Astrocyte (in vitro differentiated cells and primary cell): ENCODE measurements around the gene CLASRP. TPM values are rescaled to one million over a fixed set of nuclear protein-coding genes. Genes with fewer than 3 reads are reported as not detected.

Experiments
- DNase-seq: peaks from one replicate; pipeline ENCODE4 v3.0.0-alpha.2; 2010; ENCODE audit warnings: low read depth
- FAIRE-seq: peaks from 2 replicates; lab custom pipeline; 2011; peaks lifted over from hg19 to GRCh38; lab: Jason Lieb, UNC
- H2AFZ ChIP-seq: 2 replicates; pipeline ENCODE4 v1.6.0; 2012; ENCODE audit warnings: low read depth, low read length, inconsistent platforms
- H3K27ac ChIP-seq: 2 replicates; pipeline ENCODE4 v1.5.1; 2011; ENCODE audit warnings: low read depth, low read length, inconsistent platforms
- H3K27me3 ChIP-seq: 2 replicates; pipeline ENCODE4 v1.6.0; 2011; ENCODE audit warnings: low read length, inconsistent platforms; ENCODE audit not compliant: insufficient read depth
- H3K36me3 ChIP-seq: 2 replicates; pipeline ENCODE4 v1.5.1; 2011; ENCODE audit warnings: low read length, inconsistent platforms; ENCODE audit not compliant: insufficient read depth
- H3K4me1 ChIP-seq: 2 replicates; pipeline ENCODE4 v1.5.1; 2011; ENCODE audit warnings: low read length, inconsistent platforms; ENCODE audit not compliant: insufficient read depth
- H3K4me2 ChIP-seq: 2 replicates; pipeline ENCODE4 v1.6.0; 2012; ENCODE audit warnings: low read length, inconsistent platforms
- H3K4me3 ChIP-seq: 2 replicates; pipeline ENCODE4 v1.5.1; 2011; ENCODE audit warnings: low read depth, mild to moderate bottlenecking, low read length, inconsistent platforms; ENCODE audit not compliant: insufficient read depth
- H3K79me2 ChIP-seq: 2 replicates; pipeline ENCODE4 v1.6.0; 2012; ENCODE audit warnings: mild to moderate bottlenecking, low read length, inconsistent platforms; ENCODE audit not compliant: insufficient read depth
- H3K9ac ChIP-seq: 2 replicates; pipeline ENCODE4 v1.6.0; 2012; ENCODE audit warnings: mild to moderate bottlenecking, low read length, inconsistent platforms
- H3K9me3 ChIP-seq: 2 replicates; pipeline ENCODE4 v1.5.1; 2012; ENCODE audit warnings: low read depth, mild to moderate bottlenecking, low read length, inconsistent platforms; ENCODE audit not compliant: insufficient read depth
- H4K20me1 ChIP-seq: 2 replicates; pipeline ENCODE4 v1.6.0; 2012; ENCODE audit warnings: low read length, inconsistent platforms; ENCODE audit not compliant: insufficient read depth
- H3K27ac Mint-ChIP-seq: one replicate; pipeline ENCODE4 v1.8.0; 2021; ENCODE audit warnings: mild to moderate bottlenecking, mixed read lengths; ENCODE audit not compliant: unreplicated experiment
- H3K27me3 Mint-ChIP-seq: one replicate; pipeline ENCODE4 v1.8.0; 2021; ENCODE audit warnings: low read depth, mixed read lengths; ENCODE audit not compliant: unreplicated experiment
- H3K36me3 Mint-ChIP-seq: one replicate; pipeline ENCODE4 v1.8.0; 2021; ENCODE audit warnings: low read depth, mixed read lengths; ENCODE audit not compliant: unreplicated experiment
- H3K4me1 Mint-ChIP-seq: one replicate; pipeline ENCODE4 v1.8.0; 2021; ENCODE audit warnings: low read depth, mixed read lengths; ENCODE audit not compliant: unreplicated experiment
- H3K4me3 Mint-ChIP-seq: one replicate; pipeline ENCODE4 v1.8.0; 2021; ENCODE audit warnings: mild to moderate bottlenecking, moderate library complexity, mixed read lengths; ENCODE audit not compliant: unreplicated experiment
- H3K9me3 Mint-ChIP-seq: one replicate; pipeline ENCODE4 v1.8.0; 2021; ENCODE audit warnings: mild to moderate bottlenecking, mixed read lengths; ENCODE audit not compliant: unreplicated experiment
- CTCF ChIP-seq: IDR thresholded peaks from 2 replicates; pipeline ENCODE4 v1.5.1; 2011; ENCODE audit warnings: low read depth, mild to moderate bottlenecking, inconsistent platforms, low read length, moderate library complexity; ENCODE audit not compliant: insufficient read depth
- EZH2 ChIP-seq: IDR thresholded peaks from 2 replicates; pipeline ENCODE4 v1.6.1; 2012; ENCODE audit warnings: mild to moderate bottlenecking, low read length, inconsistent platforms; ENCODE audit not compliant: insufficient read depth
- total RNA-seq: library from RNA; stranded (reverse); gene quantifications from 2 replicates; pipeline ENCODE4 v1.2.1, GENCODE V29; 2021

Gene CLASRP
- total RNA-seq, 1 donor from 2014 or later: 45.5 TPM

- no peaks in the 10 kb centered on the region for H3K27me3 ChIP-seq
- H3K36me3 ChIP-seq: peaks cover 7% of the 10 kb centered on the region
- no peak overlapping the region for H3K27ac ChIP-seq
- H3K9ac ChIP-seq: no peak overlapping the region
- H2AFZ ChIP-seq: no peak overlapping the region
- H3K4me3 Mint-ChIP-seq: no peak overlapping the region
- no peaks in the 10 kb centered on the region for H3K4me1 ChIP-seq
- FAIRE-seq: no peak
- H3K4me2 ChIP-seq: no peak overlapping the region
- H3K4me1 Mint-ChIP-seq: no peaks in the 10 kb centered on the region
- no peak for TF ChIP-seq EZH2
- TF ChIP-seq CTCF: no peak
- no peaks in the 10 kb centered on the region for H4K20me1 ChIP-seq
- no peaks in the 10 kb centered on the region for H3K9me3 Mint-ChIP-seq
- no peaks in the 10 kb centered on the region for H3K79me2 ChIP-seq
- peaks cover 8% of the 10 kb centered on the region for H3K36me3 Mint-ChIP-seq
- H3K27me3 Mint-ChIP-seq: no peaks in the 10 kb centered on the region
- no peaks in the 10 kb centered on the region for H3K9me3 ChIP-seq
- DNase-seq: no peak
- H3K4me3 ChIP-seq: no peak overlapping the region
- H3K27ac Mint-ChIP-seq: no peak overlapping the region
These were observed 47.9 kb upstream of the CLASRP start for GRCh38 chr19:44990966-44991365.

- no peak overlapping the region for H3K27ac ChIP-seq
- H4K20me1 ChIP-seq: no peaks in the 10 kb centered on the region
- H3K4me3 ChIP-seq: no peak overlapping the region
- Mint-ChIP-seq H3K9me3 (no peaks in the 10 kb centered on the region), H3K27me3 (no peaks in the 10 kb centered on the region), H3K4me3 (no peak overlapping the region), H3K36me3 (peaks cover 5% of the 10 kb centered on the region), H3K27ac (no peak overlapping the region), H3K4me1 (no peaks in the 10 kb centered on the region)
- no peak overlapping the region for H2AFZ ChIP-seq
- no peaks in the 10 kb centered on the region for H3K4me1 ChIP-seq
- no peak overlapping the region for H3K4me2 ChIP-seq
- TF ChIP-seq EZH2 (no peak), CTCF (no peak)
- peaks cover 7% of the 10 kb centered on the region for H3K36me3 ChIP-seq
- no peaks in the 10 kb centered on the region for H3K79me2 ChIP-seq
- FAIRE-seq (no peak), DNase-seq (no peak)
- H3K27me3 ChIP-seq: no peaks in the 10 kb centered on the region
- no peaks in the 10 kb centered on the region for H3K9me3 ChIP-seq
- no peak overlapping the region for H3K9ac ChIP-seq
These were observed 46.3 kb upstream of the CLASRP start for GRCh38 chr19:44992336-44993163.

- Mint-ChIP-seq H3K9me3 (no peaks in the 10 kb centered on the region), H3K36me3 (peaks cover 2% of the 10 kb centered on the region), H3K27me3 (no peaks in the 10 kb centered on the region), H3K4me3 (no peak overlapping the region), H3K4me1 (no peaks in the 10 kb centered on the region), H3K27ac (no peak overlapping the region)
- H4K20me1 ChIP-seq: no peaks in the 10 kb centered on the region
- no peaks in the 10 kb centered on the region for H3K79me2 ChIP-seq
- no peaks in the 10 kb centered on the region for H3K9me3 ChIP-seq
- H3K4me1 ChIP-seq: no peaks in the 10 kb centered on the region
- no peak overlapping the region for H3K27ac ChIP-seq
- H3K36me3 ChIP-seq: peaks cover 7% of the 10 kb centered on the region
- H3K4me2 ChIP-seq: no peak overlapping the region
- DNase-seq (no peak), FAIRE-seq (no peak)
- H3K9ac ChIP-seq: no peak overlapping the region
- no peak overlapping the region for H2AFZ ChIP-seq
- no peaks in the 10 kb centered on the region for H3K27me3 ChIP-seq
- TF ChIP-seq CTCF: no peak
- no peak for TF ChIP-seq EZH2
- no peak overlapping the region for H3K4me3 ChIP-seq
These were observed 45.3 kb upstream of the CLASRP start for GRCh38 chr19:44993526-44993925.
